GOT3 (cell line): ENCODE data around the gene MAML3.
"Not testable (repeated sequence)": the region's sequence is repeated elsewhere in the genome, so short reads cannot be mapped to it uniquely, and the experiment has no call there.

Experiments used
- DNase-seq: peaks from one replicate; lab custom pipeline; 2025; ENCODE audit warnings: mixed read lengths; lab: John Stamatoyannopoulos, UW

The MAML3 gene

DNA sequence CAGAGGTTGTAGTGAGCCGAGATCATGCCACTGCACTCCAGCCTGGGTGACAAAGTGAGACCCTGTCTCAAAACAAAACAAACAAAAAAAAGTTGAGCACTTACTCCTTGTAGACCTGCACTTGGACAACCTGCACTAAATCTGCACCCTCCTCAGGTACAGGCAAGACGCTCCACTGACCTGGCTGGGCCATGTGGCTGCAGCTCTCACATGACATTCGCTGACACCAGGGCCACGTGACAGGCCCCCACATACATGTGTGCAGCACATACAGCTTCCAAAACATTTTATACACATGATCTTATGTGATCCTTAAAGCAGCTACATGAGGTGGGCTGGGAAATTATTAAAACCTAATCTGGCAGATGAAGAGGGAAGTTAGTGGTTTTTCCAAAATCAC lies 425.8 kb downstream of the MAML3 start:
- no peak for DNase-seq

- DNase-seq: no peak
Measured at GRCh38 chr4:139726615-139727014, 427.4 kb downstream of the MAML3 start.

DNA sequence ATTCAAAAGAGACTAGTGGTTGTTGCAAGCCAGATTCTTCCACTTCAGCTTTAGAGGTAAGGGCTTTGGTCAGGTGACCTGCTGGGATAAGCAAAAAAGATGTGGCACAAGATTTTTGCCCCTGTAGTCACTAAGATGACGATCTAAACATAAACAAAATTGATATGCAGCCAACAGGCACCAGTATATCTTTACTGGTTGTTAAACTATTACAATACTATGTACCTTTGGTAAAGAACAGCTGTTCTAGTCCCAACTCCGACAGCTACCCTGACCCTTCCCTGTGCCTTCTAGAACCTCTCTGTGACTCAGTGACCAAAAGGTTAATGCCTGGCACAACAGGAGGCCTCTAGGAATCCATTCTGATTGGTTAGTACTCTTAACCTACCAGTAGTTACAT lies 428.7 kb downstream of the MAML3 start:
- DNase-seq: no peak

GRCh38 chr4:139721789-139722188 lies 432.2 kb downstream of the MAML3 start:
- DNase-seq: no peak

GRCh38 chr4:139720806-139721205 lies 433.2 kb downstream of the MAML3 start:
- DNase-seq: no peak

GRCh38 chr4:139719381-139720101 lies 434.4 kb downstream of the MAML3 start:
- DNase-seq: no peak

- DNase-seq: no peak
Measured at GRCh38 chr4:139718833-139719232, 435.2 kb downstream of the MAML3 start.

- DNase-seq: no peak
Measured at GRCh38 chr4:139718358-139718757, 435.6 kb downstream of the MAML3 start.

DNA sequence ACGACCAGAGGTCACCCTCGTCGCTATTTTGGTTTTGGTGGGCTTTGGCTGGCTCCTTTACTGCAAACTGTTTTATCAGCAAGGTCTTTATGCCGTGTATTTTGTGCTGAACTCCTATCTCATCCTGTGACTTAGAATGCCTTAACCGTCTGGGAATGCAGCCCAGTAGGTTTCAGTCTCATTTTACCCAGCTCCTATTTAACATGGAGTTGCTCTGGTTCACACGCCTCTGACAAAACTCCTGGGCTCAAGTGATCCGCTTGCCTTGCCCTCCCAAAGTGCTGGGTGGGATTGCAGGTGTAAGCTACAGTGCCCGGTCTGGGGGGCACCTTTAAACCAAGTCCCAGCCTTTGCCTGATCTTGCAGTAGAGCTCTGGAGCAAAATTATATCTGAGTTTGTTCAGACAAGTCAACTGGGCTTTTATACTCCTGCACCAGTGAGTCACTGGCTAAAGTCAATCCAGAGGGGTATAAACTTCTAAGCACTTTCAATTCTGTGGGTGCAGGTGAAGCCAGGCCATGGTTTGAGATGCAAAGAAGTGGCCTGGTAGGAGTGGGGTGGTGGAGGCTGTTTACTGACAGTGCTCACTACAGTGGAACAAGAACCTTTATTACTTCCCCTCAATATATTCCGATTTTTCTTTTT lies 438.1 kb downstream of the MAML3 start:
- no peak for DNase-seq

GRCh38 chr4:139712882-139713281 lies 441.1 kb downstream of the MAML3 start:
- no peak for DNase-seq

GRCh38 chr4:139711461-139711860 lies 442.5 kb downstream of the MAML3 start:
- no peak for DNase-seq

- DNase-seq: no peak
Measured at GRCh38 chr4:139710073-139710472, 443.9 kb downstream of the MAML3 start.

DNA sequence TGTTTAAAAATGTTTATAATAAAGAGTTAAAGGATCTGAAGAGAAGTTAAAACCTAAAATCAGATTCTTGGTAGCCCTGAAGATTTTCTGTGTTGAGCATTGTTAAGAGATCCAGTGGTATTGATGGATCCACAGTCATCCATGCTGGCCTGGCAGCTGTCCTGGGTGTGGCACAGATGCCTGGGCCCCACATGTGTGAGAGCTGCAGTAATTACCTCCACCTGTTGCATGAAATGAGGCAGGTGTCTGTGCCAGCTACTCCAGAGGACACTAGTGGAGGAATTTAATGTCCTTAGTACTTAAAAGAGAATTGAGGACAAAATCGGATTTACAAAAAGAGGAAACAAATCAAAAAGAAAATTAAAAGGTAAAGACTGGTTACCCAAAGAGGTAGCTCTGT lies 444.3 kb downstream of the MAML3 start:
- DNase-seq: no peak

DNA sequence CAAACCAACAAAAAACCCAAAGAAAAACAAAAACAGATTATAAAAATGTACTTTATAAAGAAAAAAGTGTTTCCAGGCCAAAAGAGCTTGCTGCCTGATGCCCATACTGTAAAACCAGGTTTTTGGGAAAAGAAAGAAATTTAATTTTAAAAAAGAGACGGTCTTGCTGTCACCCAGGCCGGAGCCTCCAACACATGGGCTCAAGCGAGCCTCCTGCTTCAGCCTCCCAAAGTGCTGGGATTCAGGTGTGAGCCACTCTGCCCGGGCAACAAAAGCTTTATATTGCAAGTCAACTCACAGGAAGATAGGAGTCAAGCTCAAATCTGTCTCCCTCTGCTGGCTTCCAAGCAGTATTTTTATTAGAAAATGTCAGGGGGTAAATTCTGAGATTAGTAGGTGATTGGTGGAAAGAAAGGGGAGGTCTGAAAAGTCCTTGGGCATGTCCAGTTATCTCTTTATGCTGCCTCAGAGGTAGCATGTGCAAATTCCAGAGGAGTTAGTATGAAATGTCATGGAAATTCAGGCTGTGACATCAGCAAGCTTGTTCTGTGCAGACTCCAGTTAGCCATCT lies 449.0 kb downstream of the MAML3 start:
- no peak for DNase-seq

DNA sequence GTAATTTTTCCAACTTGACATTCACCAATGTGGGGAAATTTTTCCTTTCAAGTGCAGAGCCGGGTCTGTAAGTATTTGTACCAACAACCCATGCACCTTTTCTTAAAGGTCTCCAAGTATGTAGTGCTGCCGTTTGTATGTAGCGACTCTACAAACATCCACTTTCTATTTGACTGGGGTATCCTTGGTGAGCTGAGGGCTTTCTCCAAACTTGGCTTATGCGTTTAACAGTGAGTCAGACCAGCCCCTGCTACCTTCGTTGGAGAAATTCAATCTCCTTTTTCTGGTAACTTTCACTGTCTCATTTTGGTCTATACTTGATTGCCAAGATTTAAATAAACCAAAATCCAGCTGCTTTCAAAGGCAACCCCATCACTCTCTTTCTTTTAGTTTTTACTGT lies 453.4 kb downstream of the MAML3 start:
- DNase-seq: no peak

DNA sequence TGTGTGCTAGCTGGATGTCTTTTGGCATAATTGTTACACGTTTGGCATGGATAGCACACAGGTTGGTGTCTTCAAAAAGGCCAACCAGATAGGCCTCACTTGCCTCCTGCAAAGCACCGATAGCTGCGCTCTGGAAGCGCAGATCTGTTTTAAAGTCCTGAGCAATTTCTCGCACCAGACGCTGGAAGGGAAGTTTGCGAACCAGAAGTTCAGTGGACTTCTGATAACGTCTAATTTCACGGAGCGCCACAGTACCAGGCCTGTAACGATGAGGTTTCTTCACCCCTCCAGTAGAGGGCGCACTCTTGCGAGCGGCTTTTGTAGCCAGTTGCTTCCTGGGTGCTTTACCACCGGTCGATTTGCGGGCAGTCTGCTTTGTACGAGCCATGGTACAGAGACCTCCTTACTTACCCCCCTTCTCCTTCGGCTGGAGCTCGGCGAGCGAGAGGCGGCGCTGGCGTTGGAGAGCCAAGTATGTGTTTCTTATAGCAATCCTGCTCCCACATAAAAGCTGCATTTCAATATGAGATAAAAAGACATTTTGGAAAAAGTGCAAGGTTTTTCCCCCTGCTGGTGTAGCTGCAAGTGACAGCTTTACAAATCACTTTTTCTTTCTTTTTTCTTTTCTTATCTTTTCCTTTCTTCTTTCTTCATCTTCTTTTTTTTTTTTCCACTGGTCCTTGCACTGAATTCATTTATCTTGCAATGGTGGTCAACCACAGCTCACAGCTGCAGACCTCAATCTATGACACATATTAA lies 455.6 kb downstream of the MAML3 start:
- DNase-seq: not testable (repeated sequence)

- DNase-seq: no peak
Measured at GRCh38 chr4:139696491-139696890, 457.5 kb downstream of the MAML3 start.

DNA sequence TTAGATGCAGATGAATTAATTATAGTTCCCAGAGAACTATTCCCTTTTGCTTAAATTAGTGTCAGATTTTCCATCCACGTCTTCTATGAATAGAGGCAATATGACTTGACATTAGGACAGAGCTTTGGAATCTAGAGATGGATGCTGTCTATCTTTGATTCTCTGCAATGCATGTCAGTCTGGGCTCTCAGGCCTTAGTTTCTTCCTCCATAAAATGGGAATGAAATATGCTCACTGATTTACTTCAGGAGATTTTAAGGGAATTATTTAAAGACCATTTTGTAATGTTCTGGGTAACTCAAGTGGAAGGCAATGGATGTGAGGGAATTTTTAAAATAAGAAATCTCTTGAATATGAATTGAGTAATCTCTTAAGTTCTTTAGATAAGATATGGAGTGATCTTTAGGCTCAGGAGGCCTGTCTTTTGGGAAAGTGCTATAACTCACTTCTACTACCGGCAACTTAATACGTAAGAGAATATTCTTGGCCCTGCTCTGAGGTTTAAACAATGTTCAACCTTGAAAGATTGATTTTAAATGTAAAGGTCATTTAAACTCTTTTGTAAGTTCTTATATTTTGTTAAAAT lies 459.4 kb downstream of the MAML3 start:
- no peak for DNase-seq

DNA sequence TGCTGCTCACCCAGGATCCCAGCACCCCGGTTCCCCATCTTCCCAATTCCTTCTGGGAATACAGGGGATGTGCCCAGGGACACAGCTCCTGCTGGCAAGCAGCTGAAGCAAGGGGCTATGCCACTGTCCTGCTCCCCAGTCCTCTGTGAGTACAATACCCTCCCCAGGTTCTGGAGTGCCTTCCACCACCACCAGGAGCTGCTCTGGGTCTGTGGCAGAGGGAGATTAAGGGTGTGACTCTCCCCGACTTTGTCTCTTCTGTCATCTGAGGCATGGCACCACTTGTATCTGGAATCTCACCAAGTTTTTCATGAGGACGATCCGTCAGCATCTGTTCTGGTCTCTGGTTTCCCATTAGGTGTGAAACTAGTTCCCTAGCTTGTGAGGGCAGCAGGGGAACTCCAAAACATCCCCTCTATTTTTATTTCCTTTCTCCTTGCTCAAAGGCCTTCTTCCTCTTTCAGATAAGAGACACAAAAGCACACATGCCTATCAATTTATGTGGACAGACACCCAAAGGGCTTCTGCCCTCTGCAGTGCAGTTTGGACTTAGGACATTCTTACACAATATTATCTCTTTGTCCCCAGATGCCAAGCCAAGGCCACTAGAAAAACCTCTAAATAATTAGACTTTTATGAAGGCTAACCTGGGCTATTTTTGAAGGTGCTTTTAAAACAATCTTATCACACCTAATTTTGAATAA lies 461.5 kb downstream of the MAML3 start:
- no peak for DNase-seq

GRCh38 chr4:139690419-139690818 lies 463.6 kb downstream of the MAML3 start:
- no peak for DNase-seq

DNA sequence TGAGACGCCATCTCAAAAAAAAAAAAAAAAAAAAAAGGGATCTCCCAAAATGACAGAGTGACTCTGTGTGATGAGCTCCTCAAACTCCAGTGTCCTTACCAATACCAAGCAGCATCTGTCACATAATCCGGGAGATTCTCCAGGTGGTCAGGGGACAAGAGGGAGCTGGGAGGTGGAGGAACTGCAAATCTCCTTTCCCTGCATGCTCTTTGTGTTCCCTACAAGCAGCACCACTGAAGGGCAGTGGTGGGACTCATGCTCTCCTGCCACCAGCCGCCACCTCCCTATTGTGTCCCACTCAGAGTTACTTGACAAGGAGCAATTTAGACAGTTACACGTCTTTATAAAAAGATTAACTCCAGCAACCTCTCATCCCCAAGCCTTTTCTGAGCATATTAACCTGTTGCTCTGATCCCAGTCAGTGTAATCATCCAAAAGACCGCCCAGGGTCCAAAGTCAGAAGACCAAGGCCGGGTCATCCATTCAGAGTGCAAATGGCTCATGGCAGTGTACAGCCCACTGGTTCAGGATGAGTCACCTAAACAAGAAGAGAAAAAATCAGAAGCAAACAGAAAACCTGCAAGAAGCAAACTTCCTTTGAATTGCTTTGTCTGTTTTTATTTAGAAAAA lies 464.8 kb downstream of the MAML3 start:
- no peak for DNase-seq
